Fibroblast of villous mesenchyme (primary cell): ENCODE measurements around the gene MSMB. TPM values are rescaled to one million over a fixed set of nuclear protein-coding genes. Genes with fewer than 3 reads are reported as not detected.
"Not testable (repeated sequence)": the region's sequence is repeated elsewhere in the genome, so short reads cannot be mapped to it uniquely, and the experiment has no call there.

Experiments
- DNase-seq: peaks from one replicate; pipeline ENCODE4 v3.0.0-alpha.2; 2010; ENCODE audit warnings: low read depth
- H3K4me3 ChIP-seq: 2 replicates; pipeline ENCODE4 v1.5.1; 2011; ENCODE audit warnings: low read depth, mild to moderate bottlenecking, low read length
- total RNA-seq: library from RNA; depleted of rRNA; stranded (reverse); fragments of >200 nt; gene quantifications from 2 replicates; pipeline ENCODE4 v1.2.3, GENCODE V29; 2012
- TF ChIP-seq, protein P1 (sequence below): IDR thresholded peaks from 2 replicates; pipeline ENCODE4 v1.5.1; 2012; ENCODE audit warnings: low read depth, mild to moderate bottlenecking, low read length; ENCODE audit not compliant: insufficient read depth

Gene MSMB
- total RNA-seq, 1 donor = not detected

DNA sequence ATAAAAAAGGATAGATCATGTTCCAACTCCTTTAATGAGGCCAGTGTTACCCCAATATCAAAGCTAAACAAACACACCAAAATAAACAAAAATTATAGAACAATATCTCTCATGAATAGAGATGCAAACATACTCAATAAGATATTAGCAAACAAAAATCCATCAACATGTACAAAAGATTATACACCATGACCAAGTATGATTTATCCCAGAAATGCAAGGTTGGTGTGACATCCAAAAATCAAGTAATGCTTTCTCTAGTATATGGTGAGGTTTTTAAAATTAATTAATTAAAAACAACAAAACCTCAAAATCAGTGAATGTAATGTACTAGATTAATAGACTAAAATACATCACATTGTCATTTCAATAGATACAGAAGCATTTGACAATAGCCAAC is 11.0 kb upstream of the MSMB start:
- DNase-seq = no peak
- H3K4me3 ChIP-seq = no peak overlapping the region
- TF ChIP-seq, protein P1, sequence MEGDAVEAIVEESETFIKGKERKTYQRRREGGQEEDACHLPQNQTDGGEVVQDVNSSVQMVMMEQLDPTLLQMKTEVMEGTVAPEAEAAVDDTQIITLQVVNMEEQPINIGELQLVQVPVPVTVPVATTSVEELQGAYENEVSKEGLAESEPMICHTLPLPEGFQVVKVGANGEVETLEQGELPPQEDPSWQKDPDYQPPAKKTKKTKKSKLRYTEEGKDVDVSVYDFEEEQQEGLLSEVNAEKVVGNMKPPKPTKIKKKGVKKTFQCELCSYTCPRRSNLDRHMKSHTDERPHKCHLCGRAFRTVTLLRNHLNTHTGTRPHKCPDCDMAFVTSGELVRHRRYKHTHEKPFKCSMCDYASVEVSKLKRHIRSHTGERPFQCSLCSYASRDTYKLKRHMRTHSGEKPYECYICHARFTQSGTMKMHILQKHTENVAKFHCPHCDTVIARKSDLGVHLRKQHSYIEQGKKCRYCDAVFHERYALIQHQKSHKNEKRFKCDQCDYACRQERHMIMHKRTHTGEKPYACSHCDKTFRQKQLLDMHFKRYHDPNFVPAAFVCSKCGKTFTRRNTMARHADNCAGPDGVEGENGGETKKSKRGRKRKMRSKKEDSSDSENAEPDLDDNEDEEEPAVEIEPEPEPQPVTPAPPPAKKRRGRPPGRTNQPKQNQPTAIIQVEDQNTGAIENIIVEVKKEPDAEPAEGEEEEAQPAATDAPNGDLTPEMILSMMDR = no peak

DNA sequence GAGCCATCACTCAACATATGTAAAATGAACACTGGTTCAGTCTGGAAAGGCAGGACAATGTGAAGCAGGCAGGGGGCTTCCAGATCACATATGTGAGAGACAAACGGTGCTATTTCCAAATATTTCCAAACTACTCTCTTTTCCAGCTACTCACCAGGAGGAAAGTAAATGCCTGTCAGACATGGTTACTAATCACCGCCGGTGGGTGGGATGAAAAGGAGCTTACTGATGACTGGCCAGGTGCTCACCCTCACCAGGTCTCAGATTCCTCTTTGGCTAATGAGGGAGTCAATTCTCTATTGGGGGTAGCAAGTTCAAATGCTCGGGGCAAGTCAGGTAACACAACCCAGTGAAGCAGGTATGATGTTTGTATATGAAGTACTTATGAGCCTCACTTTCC is 9.7 kb upstream of the MSMB start:
- no peak overlapping the region for H3K4me3 ChIP-seq
- DNase-seq = no peak
- TF ChIP-seq, protein P1 = no peak

DNA sequence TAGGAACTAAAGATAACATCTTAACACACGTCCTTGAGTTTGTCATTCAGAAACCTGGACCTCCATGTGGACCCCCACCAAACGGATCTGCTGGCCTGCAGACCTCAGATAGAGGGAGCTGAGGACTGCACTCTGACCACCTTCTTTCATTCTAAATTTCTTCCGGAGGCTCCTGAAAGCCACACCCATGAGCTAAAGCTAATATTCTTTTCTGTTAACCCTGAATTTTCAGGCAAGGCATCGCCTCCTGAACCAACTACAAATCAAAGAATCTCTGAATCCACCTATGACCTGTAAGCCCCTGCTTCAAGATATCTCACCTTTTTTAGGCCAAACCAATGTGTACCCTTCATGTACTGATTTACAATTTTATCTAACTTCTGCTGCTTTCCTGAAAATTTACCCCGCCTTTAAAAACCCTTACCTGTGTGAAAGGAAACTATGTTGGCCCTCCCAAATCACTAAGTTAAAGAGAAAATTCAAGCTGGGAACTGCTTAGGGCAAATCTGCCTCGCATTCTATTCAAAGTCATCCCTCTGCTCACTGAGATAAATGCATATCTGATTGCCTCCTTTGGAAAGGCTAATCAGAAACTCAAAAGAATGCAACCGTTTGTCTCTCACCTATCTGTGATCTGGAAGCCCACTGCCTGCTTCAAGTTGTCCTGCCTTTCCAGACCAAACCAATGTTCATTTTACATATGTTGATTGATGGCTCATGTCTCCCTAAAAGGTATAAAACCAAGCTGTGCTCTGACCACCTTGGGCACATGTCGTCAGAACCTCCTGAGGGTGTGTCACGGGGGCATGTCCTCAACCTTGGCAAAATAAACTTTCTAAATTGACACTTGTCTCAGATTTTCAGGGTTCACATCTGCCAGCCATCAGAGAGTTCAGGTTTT is 7.7 kb upstream of the MSMB start:
- no peak for DNase-seq
- TF ChIP-seq, protein P1 = no peak
- H3K4me3 ChIP-seq = no peak overlapping the region

DNA sequence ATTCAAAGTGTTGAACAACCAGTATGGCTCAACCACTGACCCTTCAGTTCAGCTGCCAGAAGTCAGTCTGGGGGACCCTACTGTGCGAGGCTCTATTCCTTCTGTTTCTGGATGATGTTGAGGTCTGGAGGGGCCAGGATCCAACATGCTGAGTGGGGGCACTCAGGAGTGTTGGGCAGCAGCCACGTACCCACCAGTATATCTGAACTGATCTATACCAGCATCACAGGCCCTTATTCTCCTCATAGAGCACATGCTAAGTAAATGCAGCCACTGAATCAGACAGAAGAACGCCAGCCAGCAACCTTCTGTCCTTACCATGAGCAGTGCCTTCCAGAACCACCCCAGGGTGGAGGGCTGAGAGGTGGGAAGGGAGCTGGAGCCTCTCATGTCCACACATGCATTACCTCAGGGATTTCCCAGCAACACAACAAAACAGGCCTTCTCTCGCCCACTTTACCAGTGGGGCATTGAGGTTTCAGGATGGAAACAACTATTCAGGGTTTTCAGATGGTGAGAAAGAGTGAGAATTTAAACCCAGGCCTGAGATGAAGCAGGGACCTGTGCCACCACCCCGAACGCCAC is 6.8 kb upstream of the MSMB start:
- no peak overlapping the region for H3K4me3 ChIP-seq
- no peak for DNase-seq
- TF ChIP-seq, protein P1 = no peak

DNA sequence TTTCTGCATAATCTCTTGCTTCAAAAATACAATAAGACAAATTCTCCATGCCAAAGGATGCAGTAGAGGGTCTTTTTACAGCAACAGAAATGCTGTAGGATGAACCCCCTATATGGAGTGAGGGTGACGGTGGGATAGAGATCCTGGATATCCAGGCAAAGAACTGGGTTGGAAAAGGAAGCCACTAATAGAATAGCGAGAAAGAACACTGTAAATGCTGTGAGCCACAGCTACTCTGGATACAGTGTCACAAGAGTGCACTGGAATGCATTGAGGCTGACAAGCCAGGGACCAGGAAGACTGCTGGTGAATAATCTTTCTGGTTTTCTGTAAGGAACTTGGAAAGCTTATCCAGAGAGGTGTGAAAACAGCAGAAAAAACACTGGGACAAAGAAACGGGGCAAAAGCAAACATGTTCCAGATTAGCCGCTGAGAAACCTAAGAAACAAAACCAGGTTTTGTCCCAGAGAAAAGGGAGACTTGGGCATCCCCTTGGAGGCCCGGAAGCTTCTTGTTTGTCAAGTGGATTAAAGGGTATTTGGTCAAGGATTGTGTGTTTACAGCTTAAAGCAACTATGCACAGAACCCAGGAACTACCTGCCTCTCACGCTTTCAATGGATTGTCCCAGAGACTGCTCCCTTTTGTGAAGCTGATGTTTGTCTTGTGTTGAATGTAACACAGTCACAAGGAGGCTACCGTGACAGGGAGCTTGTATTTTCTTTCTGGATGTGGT is 6.2 kb upstream of the MSMB start:
- no peak for DNase-seq
- TF ChIP-seq, protein P1 = no peak
- H3K4me3 ChIP-seq = no peak overlapping the region

DNA sequence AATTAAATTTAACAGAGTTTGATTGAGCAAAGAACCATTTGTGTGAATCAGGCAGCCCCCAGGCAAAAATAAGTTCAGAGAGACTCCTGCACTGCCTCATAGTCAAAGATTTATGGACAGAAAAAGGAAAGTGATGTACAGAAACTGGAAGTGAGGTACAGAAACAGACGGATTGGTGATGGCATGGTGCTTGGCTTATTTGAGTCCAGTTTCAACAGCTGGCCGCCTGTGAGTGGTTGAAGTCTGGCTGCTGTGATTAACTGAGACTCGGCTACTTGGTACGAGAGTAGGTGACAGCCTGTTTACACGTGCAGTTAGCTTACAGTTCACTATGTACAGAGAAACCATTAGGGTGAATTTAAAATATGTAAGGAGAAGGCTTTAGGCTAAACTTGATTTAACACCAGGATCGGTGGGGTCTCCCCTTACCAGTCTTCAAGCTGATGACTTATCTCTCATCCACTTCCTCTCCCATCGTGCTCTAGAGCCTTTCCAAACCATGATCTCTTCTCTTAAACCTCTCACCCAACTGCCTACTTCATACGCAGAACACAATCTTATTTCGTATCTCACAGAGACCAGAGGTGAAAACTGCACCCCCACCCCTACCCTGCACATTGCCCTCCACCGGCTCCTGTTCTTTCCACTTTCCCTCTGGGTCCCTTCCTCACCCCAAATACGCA is 5.0 kb upstream of the MSMB start:
- no peak for DNase-seq
- TF ChIP-seq, protein P1 = no peak

DNA sequence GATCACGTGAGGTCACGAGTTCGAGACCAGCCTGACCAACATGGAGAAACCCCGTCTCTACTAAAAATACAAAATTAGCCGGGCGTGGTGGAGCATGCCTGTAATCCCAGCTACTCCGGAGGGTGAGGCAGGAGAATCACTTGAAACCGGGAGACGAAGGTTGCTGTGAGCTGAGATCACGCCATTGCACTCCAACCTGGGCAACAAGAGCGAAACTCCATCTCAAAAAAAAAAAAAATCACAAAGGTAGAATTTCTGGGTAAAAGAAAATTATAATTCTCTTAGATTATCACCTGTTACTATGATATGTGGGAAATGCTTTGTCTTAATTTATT is 3.4 kb upstream of the MSMB start:
- not testable (repeated sequence) for DNase-seq, H3K4me3 ChIP-seq

More for the DNA sequence above, 5.0 kb upstream of the MSMB start:
- no peak overlapping the region for H3K4me3 ChIP-seq
